GM19023 (cell line): ENCODE data around the gene AMIGO1.

Source experiments
- ATAC-seq: cut with Tn5 transposase; IDR thresholded peaks from one replicate; pipeline ENCODE4 v1.9.1; 2021; ENCODE audit warnings: mild to moderate bottlenecking, moderate library complexity; ENCODE audit not compliant: unreplicated experiment

AMIGO1 gene

GRCh38 chr1:109532365-109533136, 23.0 kb upstream of the AMIGO1 start:
- peak; percentile 74 for ATAC-seq

DNA sequence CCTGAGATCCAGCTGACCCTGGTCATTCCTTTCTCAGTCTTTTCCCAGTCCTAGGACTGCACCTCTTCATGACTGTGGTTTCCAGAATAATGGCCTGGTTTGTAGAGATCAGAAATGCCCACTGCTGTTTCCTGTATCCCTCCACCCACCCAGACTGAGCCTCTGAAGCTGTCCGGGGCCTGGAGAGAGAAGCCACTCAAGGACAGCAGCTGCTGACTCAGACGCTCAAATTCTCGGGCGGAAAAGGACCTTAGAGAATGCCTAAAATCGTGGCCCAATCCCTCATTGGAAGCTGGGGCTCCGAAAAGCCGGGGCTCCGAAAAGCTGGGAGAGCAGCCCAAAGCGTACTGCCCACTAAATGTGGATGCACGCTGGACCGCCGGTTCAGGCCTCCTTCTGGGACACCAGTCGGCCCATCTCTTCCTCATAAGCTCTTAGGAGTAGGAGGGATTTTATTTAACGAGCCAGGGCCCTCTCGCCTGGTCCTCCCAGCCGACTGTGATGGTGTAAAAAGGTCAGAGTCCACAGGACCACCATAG, 22.4 kb upstream of the AMIGO1 start:
- no peak for ATAC-seq

DNA sequence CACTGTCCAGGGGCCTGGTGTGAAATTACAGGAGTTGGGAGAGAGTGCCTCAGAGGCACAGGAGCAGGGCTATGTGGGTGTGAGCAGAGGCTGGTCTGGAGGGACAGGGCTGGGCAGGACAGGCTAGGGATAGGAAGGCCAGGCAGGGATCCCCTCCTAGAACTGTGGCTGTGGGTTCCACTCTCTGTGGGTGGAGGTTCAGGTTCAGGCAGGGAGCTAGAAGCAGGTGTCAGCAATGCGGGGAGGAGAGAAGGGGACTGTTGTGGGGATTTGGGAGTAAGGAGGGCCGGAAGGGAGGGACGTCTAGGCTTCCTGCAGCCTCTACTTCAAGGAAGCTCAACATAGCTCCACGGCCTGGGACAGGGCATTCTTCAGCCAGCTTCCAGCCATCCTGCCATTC, 21.9 kb upstream of the AMIGO1 start:
- no peak for ATAC-seq

DNA sequence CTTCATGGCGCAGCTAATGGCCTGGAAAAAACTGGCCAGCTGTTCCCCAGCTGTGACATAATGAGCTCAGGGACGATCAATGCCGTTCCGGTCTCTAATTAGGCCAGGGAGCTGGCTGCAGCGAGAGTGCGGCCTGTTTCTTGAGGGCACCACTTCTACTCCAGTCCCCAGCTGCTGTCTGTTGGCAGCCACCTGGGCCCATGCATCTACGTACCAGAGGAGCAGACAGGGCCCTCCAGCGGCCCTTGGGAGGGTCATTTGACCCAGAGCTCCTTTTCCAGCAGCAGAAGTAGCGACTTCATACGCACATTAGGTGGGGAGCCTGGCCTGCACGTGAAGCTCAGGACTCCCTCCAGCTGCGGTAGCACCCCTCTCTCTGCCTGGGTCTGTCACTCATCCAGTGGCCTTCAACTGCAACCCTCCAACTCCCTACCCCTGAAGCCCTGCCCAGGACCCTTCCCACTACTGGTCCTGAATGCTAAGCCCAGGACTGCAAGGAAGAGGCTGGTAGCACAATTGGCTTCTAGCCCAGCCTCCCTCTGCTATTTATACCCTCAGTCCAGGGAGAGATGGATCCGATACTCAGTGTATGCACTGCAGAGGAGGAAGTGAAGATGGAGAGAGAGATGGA, 21.0 kb upstream of the AMIGO1 start:
- no peak for ATAC-seq

- no peak for ATAC-seq
These were observed 20.4 kb upstream of the AMIGO1 start for GRCh38 chr1:109529881-109530456.

DNA sequence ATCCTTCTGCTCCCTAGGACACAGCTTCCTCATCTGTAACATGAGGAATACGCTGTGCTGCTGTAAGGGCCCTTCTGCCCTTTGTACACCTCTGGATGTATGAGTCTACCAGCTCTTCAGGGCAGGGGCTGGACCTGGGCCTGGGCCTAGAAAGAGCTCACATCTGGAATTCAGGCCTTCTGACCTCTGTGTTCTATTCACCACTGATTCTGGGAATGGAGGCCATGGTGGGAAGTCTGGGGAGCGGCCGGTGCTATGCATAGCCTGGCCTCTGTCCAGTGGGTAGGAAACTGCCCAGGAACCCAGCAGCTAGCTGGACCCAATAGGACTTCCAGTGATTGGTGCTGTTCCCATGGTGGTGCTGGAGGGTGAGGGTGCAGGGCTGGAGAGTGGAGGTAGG, 19.2 kb upstream of the AMIGO1 start:
- no peak for ATAC-seq

GRCh38 chr1:109527846-109528695, 18.5 kb upstream of the AMIGO1 start:
- ATAC-seq, result no peak

GRCh38 chr1:109527098-109527811, 17.7 kb upstream of the AMIGO1 start:
- ATAC-seq, result peak; percentile 72

DNA sequence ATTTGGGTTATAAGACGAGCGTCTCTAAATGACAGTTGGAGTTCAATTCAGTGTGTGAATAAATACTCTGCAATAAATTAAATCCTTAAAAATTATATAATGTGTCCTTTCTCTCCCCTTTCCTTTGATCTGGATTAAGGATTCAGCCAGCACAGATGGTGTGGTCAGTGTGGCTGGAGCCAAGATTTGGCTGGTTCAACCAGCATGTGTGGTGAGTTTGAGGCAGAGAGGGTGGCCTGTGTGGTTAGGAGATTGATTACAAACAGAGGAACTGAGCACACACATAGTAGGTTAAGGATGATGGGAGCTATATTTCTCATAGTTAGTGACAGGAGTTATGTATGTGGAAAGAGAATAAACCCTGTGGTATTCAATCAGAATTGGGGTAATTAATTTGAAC, 14.2 kb upstream of the AMIGO1 start:
- ATAC-seq, result no peak

GRCh38 chr1:109522026-109522425, 12.5 kb upstream of the AMIGO1 start:
- ATAC-seq, result no peak

GRCh38 chr1:109521002-109521951, 11.8 kb upstream of the AMIGO1 start:
- ATAC-seq, result no peak

- ATAC-seq, result no peak
These were observed 7.8 kb upstream of the AMIGO1 start for GRCh38 chr1:109517337-109517736.

GRCh38 chr1:109516872-109517271, 7.3 kb upstream of the AMIGO1 start:
- ATAC-seq, result no peak

DNA sequence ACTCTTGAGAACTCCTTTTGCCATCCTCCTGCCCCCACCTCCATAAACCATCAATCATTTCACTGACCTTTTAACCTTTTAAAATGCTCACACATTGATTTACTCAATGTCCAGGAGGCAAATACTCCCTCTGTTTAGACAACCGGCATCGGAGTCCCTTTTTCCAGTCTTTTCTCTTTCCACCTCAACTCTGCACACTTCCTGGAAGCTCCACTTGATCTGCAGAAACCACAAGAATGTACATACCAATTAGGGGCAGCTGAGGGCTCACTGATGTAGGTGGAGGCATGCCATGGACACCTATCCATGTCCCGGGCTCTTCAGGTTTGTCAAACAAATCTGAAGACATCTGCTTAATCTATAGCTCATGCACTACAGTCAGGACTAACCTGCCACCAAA, 5.3 kb upstream of the AMIGO1 start:
- ATAC-seq, result no peak

GRCh38 chr1:109513110-109513710, 3.7 kb upstream of the AMIGO1 start:
- no peak for ATAC-seq

DNA sequence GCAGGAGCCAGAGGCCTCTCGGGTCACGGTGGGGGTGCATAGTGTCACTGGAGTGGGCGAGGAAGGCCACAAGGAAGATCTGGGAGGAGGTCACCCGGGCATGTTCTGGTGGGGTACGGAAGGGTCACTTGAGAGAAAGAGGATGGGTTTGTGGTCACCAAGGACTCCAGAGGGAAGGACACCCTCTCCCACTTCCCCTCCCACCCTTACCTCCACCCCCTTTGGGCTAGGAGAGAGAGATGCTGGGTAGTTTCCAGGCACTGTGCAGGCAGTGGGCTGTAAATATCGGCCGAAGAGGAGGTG, 703 bp downstream of the AMIGO1 start:
- ATAC-seq, result no peak

DNA sequence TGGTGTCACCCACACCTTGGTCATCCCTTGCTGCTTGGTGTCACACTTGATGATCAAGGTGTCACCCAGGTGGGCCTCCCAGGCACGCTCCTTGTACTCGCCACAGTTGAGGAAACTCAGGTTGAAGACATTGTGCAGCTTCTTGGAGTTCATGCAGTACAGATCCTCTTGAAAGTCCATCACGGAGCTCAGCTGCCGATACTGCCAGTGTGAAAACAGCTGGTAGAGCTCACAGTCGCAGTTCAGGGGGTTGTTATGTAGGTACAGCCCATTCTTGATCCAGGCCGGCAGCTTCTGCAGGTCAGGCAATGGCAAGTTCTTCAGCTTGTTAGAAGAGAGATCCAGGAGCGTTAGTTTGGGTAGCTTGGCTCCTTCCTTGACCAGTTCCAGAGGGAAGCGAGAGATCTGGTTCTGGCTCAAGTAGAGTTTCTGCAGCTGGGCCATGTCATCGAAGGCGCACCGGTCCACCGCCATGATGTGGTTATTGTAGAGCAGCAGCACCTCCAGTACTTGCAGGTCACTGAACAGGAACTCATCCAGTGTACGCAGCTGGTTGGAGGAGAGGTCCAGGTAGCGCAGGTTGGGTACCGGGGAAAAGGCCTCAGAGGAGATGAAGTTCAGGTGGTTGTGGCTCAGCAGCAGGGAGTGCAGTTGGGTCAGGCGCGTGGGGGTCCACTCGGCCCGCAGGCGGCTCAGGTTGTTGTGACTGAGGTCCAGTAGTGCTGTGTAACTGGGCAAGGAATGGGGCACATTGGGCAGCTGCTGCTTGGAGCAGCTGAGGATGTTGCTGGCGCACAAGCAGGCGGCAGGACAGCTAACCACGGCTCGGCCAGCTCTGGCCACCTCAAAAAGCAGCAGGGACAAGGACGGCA, 1.3 kb downstream of the AMIGO1 start:
- ATAC-seq, result no peak

- no peak for ATAC-seq
These were observed 4.6 kb downstream of the AMIGO1 start for GRCh38 chr1:109504974-109505373.
